Measurements from ENCODE around the gene SPAG8.
A peak's percentile ranks its signal among the peaks of the same experiment; 100 is the strongest.

Gene SPAG8

DNA sequence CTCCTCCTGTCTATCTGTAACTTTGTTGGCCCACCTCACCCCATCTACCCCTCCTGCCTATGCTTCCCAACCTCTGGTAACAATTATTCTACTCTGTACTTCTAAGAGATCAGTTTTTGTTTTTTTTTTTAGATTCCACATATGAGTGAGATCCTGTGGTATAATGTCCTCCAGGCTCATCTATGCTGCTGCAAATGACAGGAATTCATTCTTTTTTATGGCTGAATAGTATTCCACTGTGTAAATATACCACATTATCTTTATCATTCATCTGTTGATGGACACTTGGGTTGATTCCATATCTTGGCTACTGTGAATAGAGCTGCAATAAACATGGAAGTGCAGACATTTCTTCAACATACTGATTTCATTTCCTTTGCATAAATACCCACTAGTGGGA is 28.6 kb downstream of the SPAG8 start:
- peaks cover 40% of the 10 kb centered on the region for H3K36me3 Mint-ChIP-seq (ENCODE audit: low read depth)
- H3K27me3 Mint-ChIP-seq (ENCODE audit: low read depth, poor library complexity), result peaks cover 5% of the 10 kb centered on the region
- H3K27ac Mint-ChIP-seq, result no peak overlapping the region
- peaks cover 9% of the 10 kb centered on the region for H3K4me1 Mint-ChIP-seq
- no peak for DNase-seq
- no peak overlapping the region for H3K4me3 Mint-ChIP-seq
- TF ChIP-seq, protein P1, sequence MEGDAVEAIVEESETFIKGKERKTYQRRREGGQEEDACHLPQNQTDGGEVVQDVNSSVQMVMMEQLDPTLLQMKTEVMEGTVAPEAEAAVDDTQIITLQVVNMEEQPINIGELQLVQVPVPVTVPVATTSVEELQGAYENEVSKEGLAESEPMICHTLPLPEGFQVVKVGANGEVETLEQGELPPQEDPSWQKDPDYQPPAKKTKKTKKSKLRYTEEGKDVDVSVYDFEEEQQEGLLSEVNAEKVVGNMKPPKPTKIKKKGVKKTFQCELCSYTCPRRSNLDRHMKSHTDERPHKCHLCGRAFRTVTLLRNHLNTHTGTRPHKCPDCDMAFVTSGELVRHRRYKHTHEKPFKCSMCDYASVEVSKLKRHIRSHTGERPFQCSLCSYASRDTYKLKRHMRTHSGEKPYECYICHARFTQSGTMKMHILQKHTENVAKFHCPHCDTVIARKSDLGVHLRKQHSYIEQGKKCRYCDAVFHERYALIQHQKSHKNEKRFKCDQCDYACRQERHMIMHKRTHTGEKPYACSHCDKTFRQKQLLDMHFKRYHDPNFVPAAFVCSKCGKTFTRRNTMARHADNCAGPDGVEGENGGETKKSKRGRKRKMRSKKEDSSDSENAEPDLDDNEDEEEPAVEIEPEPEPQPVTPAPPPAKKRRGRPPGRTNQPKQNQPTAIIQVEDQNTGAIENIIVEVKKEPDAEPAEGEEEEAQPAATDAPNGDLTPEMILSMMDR (IDR thresholded peaks at IDR 0.05), result no peak
- peaks cover 5% of the 10 kb centered on the region for H3K9me3 Mint-ChIP-seq

DNA sequence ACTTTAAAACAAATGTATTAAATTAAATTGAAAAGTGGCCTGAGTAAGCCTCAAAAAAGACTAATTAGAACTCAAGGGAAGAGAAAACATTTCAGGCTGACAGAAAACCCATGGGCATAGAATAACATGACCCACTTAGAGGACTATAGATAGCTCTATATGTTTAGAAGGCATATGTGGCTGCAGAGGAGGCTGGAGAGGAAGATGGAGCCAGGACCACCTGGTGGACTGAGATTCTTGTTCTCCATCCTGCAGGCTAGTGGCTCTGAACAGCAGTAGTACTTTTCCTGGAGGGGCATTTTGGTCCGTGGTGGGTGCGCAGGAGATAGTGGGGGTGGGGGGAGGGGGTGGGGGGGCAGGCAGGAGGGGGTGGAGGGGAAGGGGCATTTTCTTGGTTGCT is 31.0 kb downstream of the SPAG8 start:
- TF ChIP-seq, protein P1 (IDR thresholded peaks at IDR 0.05), result no peak
- Mint-ChIP-seq H3K27me3 (ENCODE audit: low read depth, poor library complexity) (peaks cover 5% of the 10 kb centered on the region), H3K4me3 (no peak overlapping the region), H3K4me1 (peaks cover 20% of the 10 kb centered on the region), H3K36me3 (ENCODE audit: low read depth) (peaks cover 26% of the 10 kb centered on the region), H3K27ac (no peak overlapping the region), H3K9me3 (peaks cover 5% of the 10 kb centered on the region)
- DNase-seq, result no peak

DNA sequence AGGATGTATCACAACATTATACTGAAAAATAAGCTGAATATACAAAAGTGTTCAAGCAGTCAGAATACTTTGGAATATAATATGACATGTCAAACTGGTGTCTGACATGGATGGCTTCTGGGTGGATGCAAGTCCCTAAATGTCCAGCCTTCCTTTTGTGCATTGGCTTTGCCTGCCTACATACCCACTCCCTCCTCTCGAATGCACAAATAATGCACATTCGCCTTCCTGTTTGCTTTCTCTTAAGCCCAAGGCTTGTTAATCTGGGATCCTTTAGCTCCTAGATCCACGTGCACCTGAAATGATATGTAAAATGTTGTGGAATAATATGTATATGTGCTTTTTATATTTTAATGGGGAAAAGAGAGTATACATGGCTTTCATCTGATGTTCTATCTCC is 33.6 kb downstream of the SPAG8 start:
- H3K9me3 Mint-ChIP-seq, result peaks cover 4% of the 10 kb centered on the region
- no peak for DNase-seq

DNA sequence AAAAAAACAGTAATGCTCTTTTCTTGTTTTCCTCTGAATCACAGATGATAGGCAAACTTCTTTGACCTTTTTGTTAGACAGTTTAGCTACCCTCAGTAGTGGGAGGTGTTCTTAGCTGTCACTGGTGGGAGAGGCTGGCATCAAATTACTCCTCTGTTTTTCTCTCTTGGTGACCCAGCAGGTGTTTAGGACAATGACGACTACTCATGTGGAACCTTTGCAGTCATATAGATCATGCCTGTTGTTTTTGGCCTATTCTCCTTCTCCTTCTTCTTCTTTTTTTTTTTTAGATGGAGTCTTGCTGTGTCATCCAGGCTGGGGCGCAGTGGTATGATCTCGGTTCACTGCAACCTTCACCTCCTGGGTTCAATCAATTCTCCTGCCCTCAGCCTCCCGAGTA is 36.0 kb downstream of the SPAG8 start:
- Mint-ChIP-seq H3K9me3 (no peaks in the 10 kb centered on the region), H3K27ac (peak overlapping the region; percentile 32), H3K4me3 (peak overlapping the region; percentile 0), H3K36me3 (ENCODE audit: low read depth) (peaks cover 7% of the 10 kb centered on the region), H3K27me3 (ENCODE audit: low read depth, poor library complexity) (no peaks in the 10 kb centered on the region), H3K4me1 (peaks cover 40% of the 10 kb centered on the region)
- TF ChIP-seq, protein P1 (IDR thresholded peaks at IDR 0.05), result no peak
- no peak for DNase-seq

More for the DNA sequence above, 33.6 kb downstream of the SPAG8 start:
- peaks cover 3% of the 10 kb centered on the region for H3K27me3 Mint-ChIP-seq (ENCODE audit: low read depth, poor library complexity)
- H3K4me3 Mint-ChIP-seq, result no peak overlapping the region
- peaks cover 40% of the 10 kb centered on the region for H3K4me1 Mint-ChIP-seq
- peaks cover 12% of the 10 kb centered on the region for H3K36me3 Mint-ChIP-seq (ENCODE audit: low read depth)
- H3K27ac Mint-ChIP-seq, result no peak overlapping the region
- TF ChIP-seq, protein P1 (IDR thresholded peaks at IDR 0.05), result no peak

DNA sequence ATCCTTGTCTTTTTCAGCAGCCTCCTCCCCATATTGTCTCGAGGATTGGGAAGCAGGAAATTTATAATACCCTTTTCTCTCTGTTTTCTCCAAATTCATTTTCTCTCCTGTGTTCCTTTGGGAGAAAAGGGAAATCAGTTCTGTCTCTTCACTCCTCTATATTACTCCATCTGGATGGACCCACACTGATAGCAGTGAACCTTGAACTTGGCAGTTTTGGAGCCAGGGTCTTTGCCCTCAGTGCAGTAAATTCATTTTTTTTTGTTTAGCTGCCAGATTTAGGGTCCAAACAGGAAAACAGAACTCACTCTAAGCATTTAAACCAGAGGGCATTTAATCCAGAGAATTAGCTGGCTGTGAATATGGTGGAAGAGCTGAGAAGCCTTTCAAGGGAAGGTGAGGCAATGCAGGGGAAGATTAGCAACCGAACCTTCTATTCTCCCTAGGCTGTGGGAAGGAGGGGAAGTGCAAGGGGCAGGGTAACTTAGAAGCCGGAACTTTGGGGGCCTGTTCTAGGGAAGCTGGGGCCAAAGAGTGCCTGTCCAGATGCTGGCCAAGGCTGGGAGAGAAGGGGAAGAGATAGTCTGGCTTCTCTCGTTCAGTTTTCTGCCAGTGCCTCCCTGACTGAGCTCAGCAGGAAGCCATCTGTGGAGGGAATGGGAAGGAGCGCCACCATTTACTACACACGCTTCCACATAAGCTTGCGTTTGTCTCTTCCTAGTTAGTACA is 37.0 kb downstream of the SPAG8 start:
- peak overlapping the region; percentile 86 for H3K27ac Mint-ChIP-seq
- no peaks in the 10 kb centered on the region for H3K9me3 Mint-ChIP-seq
- peaks cover 40% of the 10 kb centered on the region for H3K4me1 Mint-ChIP-seq
- H3K4me3 Mint-ChIP-seq, result peak overlapping the region; percentile 30
- H3K36me3 Mint-ChIP-seq (ENCODE audit: low read depth), result peaks cover 2% of the 10 kb centered on the region
- TF ChIP-seq, protein P1 (IDR thresholded peaks at IDR 0.05), result no peak
- DNase-seq, result no peak
- no peaks in the 10 kb centered on the region for H3K27me3 Mint-ChIP-seq (ENCODE audit: low read depth, poor library complexity)

DNA sequence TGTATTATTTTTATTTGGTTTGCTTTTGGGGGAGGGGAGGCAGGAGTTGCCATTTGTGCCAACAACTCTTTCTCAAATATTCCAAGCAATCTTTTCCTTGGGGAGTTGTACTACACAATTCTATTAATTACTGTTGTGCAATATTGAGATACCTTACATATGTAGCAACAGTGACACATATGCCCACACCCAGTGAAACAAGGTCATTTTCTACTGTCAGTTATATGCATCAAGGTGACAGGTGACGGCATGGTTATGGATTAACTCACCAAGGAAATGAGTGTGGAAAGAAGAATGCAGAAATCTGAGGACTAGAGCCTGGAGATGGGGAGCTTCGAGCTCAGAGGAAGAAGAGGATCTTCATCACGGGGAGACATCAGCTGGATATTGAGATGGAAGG is 40.1 kb downstream of the SPAG8 start:
- no peak overlapping the region for H3K4me3 Mint-ChIP-seq
- no peaks in the 10 kb centered on the region for H3K9me3 Mint-ChIP-seq
- H3K36me3 Mint-ChIP-seq (ENCODE audit: low read depth), result no peaks in the 10 kb centered on the region
- TF ChIP-seq, protein P1 (IDR thresholded peaks at IDR 0.05), result no peak
- H3K27ac Mint-ChIP-seq, result no peak overlapping the region
- peaks cover 23% of the 10 kb centered on the region for H3K4me1 Mint-ChIP-seq
- DNase-seq, result no peak
- no peaks in the 10 kb centered on the region for H3K27me3 Mint-ChIP-seq (ENCODE audit: low read depth, poor library complexity)
